K562 (cell line): Measurements from ENCODE around the gene RPS19. TPM values are rescaled to one million over a fixed set of nuclear protein-coding genes. Genes with fewer than 3 reads are reported as not detected.

Source experiments
- ATAC-seq: fragments of 200-7000 bp; cut with Tn5 transposase; 3 replicates; pipeline ENCODE4 v1.9.1; 2020; ENCODE audit warnings: moderate library complexity
- BruUV-seq: library from RNA; stranded (reverse); fragments of 400-500 nt; replicated peaks from 2 replicates; lab custom pipeline; 2021; lab: Mats Ljungman, UMichigan
- CTCF ChIA-PET: fragments of 300-600 bp; formaldehyde crosslinking; extraction: SDS; loops from one replicate; lab custom pipeline; 2021; ENCODE audit warnings: low intra/inter-chr PET ratio; lab: Yijun Ruan, JAX
- POLR2A ChIA-PET: fragments of 300-600, 350-650 bp; sonication (Branson Sonifier 250); formaldehyde crosslinking; extraction: SDS; loops from one replicate; lab custom pipeline; 2021; ENCODE audit warnings: antibody characterized with exemption, inconsistent platforms; lab: Yijun Ruan, JAX
- DNase-seq, 4 experiments: peaks; one replicate each; pipeline versions ENCODE4 v3.0.0 to v3.0.0-alpha.2; 2011 to 2018; ENCODE audit warnings: low spot score in 3 of 4, mixed read lengths in 3 of 4; ENCODE audit errors: extremely low read depth in 1 of 4
- FAIRE-seq: peaks from 2 replicates; lab custom pipeline; 2011; peaks lifted over from hg19 to GRCh38; lab: Jason Lieb, UNC
- H2AFZ ChIP-seq: 2 replicates; pipeline ENCODE4 v1.6.0; 2011; ENCODE audit warnings: low read depth, low read length, control low read depth, inconsistent platforms
- H3K27ac ChIP-seq: fragments of 200-600 bp; 3 replicates; pipeline ENCODE4 v1.8.0; 2011; ENCODE audit warnings: low read depth, mild to moderate bottlenecking, control low read depth, inconsistent platforms, low read length, moderate library complexity, mixed read lengths; ENCODE audit errors: extremely low read depth
- H3K27me3 ChIP-seq, 2 experiments: fragments of 300-600 bp in 1 of 2; 2 replicates in 1 of 2; 3 replicates in 1 of 2; pipeline versions ENCODE4 v1.6.0 to v1.8.0; 2011; ENCODE audit warnings: inconsistent platforms in 2 of 2, low read length in 2 of 2, mild to moderate bottlenecking in 1 of 2, mixed read lengths in 1 of 2, moderate library complexity in 1 of 2; ENCODE audit not compliant: control insufficient read depth in 2 of 2, insufficient read depth in 2 of 2
- H3K36me3 ChIP-seq: fragments of 300-600 bp; 3 replicates; pipeline ENCODE4 v1.8.0; 2011; ENCODE audit warnings: mild to moderate bottlenecking, low read length, inconsistent platforms; ENCODE audit not compliant: control insufficient read depth, insufficient read depth
- H3K4me1 ChIP-seq, 2 experiments: fragments of 200-600 bp in 1 of 2; replicated peaks in 1 of 2; 2 replicates in 1 of 2; 3 replicates in 1 of 2; pipeline versions ENCODE4 v1.5.1 to v1.8.0; 2011; ENCODE audit warnings: inconsistent platforms in 2 of 2, low read length in 2 of 2, mild to moderate bottlenecking in 1 of 2, mixed read lengths in 1 of 2, moderate library complexity in 1 of 2; ENCODE audit not compliant: control insufficient read depth in 2 of 2, insufficient read depth in 2 of 2
- H3K4me2 ChIP-seq: 2 replicates; pipeline ENCODE4 v1.6.1; 2011; ENCODE audit warnings: low read length, control low read depth, inconsistent platforms, mixed read lengths; ENCODE audit not compliant: insufficient read depth
- H3K4me3 ChIP-seq: fragments of 200-600 bp; sonication (generic), shearing (Covaris generic); 2 replicates; pipeline ENCODE4 v1.5.1; 2016; ENCODE audit warnings: control low read depth, inconsistent platforms
- H3K79me2 ChIP-seq: fragments of 200-600 bp; 3 replicates; pipeline ENCODE4 v1.8.0; 2011; ENCODE audit warnings: low read length, inconsistent platforms; ENCODE audit not compliant: control insufficient read depth, insufficient read depth
- H3K9ac ChIP-seq, 2 experiments: 2 replicates each; pipeline versions ENCODE4 v1.6.0 to v1.6.1; 2011; ENCODE audit warnings: low read depth in 2 of 2, low read length in 2 of 2, control low read depth in 1 of 2, inconsistent platforms in 1 of 2, mild to moderate bottlenecking in 1 of 2, mixed read lengths in 1 of 2; ENCODE audit not compliant: insufficient read depth in 1 of 2
- H3K9me1 ChIP-seq: one replicate; pipeline ENCODE4 v1.6.0; 2011; ENCODE audit warnings: inconsistent platforms, mild to moderate bottlenecking, low read length, moderate library complexity; ENCODE audit not compliant: control insufficient read depth, insufficient read depth
- H3K9me3 ChIP-seq: replicated peaks from 2 replicates; pipeline ENCODE4 v1.5.1; 2011; ENCODE audit warnings: low read depth, low read length, inconsistent platforms; ENCODE audit not compliant: control insufficient read depth, insufficient read depth
- H4K20me1 ChIP-seq: replicated peaks from 2 replicates; pipeline ENCODE4 v1.6.1; 2011; ENCODE audit warnings: low read length, inconsistent platforms, mixed read lengths; ENCODE audit not compliant: control insufficient read depth, insufficient read depth
- MAFK ChIP-seq: IDR thresholded peaks from 2 replicates; pipeline ENCODE4 v1.6.1; 2011; ENCODE audit warnings: low read length, improper control_type of control experiment
- NR4A1 ChIP-seq, 2 experiments: fragments of 250-450 bp in 1 of 2; fragments of 450-650 bp in 1 of 2; sonication (Bioruptor Pico) in 1 of 2; IDR thresholded peaks; 2 replicates each; pipeline versions ENCODE4 v1.4.0 to v1.6.1; 2016 to 2020; ENCODE audit warnings: mild to moderate bottlenecking in 2 of 2, missing compliant biosample characterization in 1 of 2, missing genetic modification characterization in 1 of 2, moderate library complexity in 1 of 2
- POLR2G ChIP-seq: fragments of 200-400 bp; formaldehyde crosslinking; IDR thresholded peaks from 2 replicates; pipeline ENCODE4 v1.6.1; 2017; ENCODE audit warnings: low read depth, mild to moderate bottlenecking, antibody characterized with exemption, low read length, moderate library complexity
- PRMT5 ChIP-seq: sonication (generic); formaldehyde crosslinking; IDR thresholded peaks from 2 replicates; pipeline ENCODE4 v1.5.0; 2020; ENCODE audit warnings: missing genetic modification reagents
- U2AF1 ChIP-seq: fragments of 200-400 bp; formaldehyde crosslinking; optimal IDR thresholded peaks from 2 replicates; pipeline ENCODE3; 2017; ENCODE audit warnings: mild to moderate bottlenecking, low read depth, low read length, moderate library complexity
- WGBS: fragments of 100-300 bp; shearing (Covaris generic); methylation state at CpG from one replicate; pipeline ENCODE4 v1.1.6; 2016; ENCODE audit warnings: low coverage, mixed read lengths; ENCODE audit not compliant: insufficient coverage; ENCODE audit errors: missing lambda C conversion rate; 5-methylcytosine and 5-hydroxymethylcytosine counted together
- in situ Hi-C: fragments of 300-500 bp; cut with MboI; formaldehyde crosslinking; loops from 4 replicates; pipeline ENCODE4 v1.15.0; 2018; ENCODE audit warnings: inconsistent platforms, mixed read lengths
- intact Hi-C: fragments of 100-400 bp; cut with micrococcal nuclease; formaldehyde crosslinking; loops from 2 replicates; pipeline ENCODE4 v1.14.2; 2022
- polyA plus RNA-seq, 8 experiments: library from polyadenylated mRNA; depleted of rRNA in 4 of 8; stranded (reverse) in 5 of 8; unstranded in 3 of 8; fragments of >200 nt; fragmentation: Nextera tagmentation in 2 of 8; fragmentation: Illumina TruSeq in 1 of 8; extraction: Ambion mirVana in 2 of 8; extraction: Trizol in 1 of 8; gene quantifications; 2 replicates each; pipeline versions ENCODE4 v1.2.1 to v1.2.3, GENCODE V29; 2011 to 2014; ENCODE audit warnings: inconsistent platforms in 1 of 8, missing spikeins in 1 of 8
- total RNA-seq, 7 experiments: library from RNA; depleted of rRNA in 6 of 7; stranded (reverse); fragments of >200 nt in 6 of 7; fragmentation: Illumina TruSeq in 2 of 7; extraction: Trizol in 2 of 7; gene quantifications; 2 replicates each; pipeline versions ENCODE4 v1.2.1 to v1.2.3, GENCODE V29; 2011 to 2021; ENCODE audit warnings: low replicate concordance in 1 of 7
- TF ChIP-seq, protein P1 (sequence below): sonication (generic); formaldehyde crosslinking; IDR thresholded peaks from 2 replicates; pipeline ENCODE4 v1.8.0; 2022; ENCODE audit warnings: mild to moderate bottlenecking, missing genetic modification reagents
- TF ChIP-seq, protein P2 (sequence below): sonication (generic); formaldehyde crosslinking; IDR thresholded peaks from 2 replicates; pipeline ENCODE4 v1.8.0; 2023; ENCODE audit warnings: missing genetic modification reagents, mild to moderate bottlenecking, borderline replicate concordance

Gene RPS19
- total and polyA plus RNA-seq, 9 of the 15 experiments (the other 6 are each of a cell fraction or from before 2014, with no cell fraction given), result 1,964 to 3,408 (median 2,747) TPM

DNA sequence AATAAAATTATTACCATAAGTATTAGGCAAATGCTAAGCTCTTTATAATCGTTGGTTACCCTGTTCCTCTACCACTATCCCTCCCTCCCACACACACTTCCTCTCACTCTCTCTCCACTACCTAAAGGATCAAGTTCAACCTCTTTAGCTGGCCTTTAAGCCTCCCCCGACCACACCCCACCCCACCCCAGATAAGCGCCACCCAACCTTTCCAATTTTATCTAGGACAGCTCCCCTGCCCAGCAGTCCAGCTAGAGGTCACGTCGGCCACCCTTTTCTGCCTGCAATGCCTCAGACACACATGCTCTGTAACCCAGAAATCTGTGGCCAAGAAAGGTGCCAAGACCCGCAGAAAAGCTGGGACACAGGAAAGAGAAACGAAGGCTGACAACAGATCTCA is 16.7 kb upstream of the RPS19 start (continued):
- TF ChIP-seq U2AF1 (no peak), POLR2G (no peak), PRMT5 (CRISPR knock-in tag) (no peak), NR4A1 (CRISPR knock-in tag; IDR thresholded peaks at IDR 0.05) (no peak), NR4A1 (tag; IDR thresholded peaks at IDR 0.05) (no peak), MAFK (no peak)
- TF ChIP-seq, protein P1, sequence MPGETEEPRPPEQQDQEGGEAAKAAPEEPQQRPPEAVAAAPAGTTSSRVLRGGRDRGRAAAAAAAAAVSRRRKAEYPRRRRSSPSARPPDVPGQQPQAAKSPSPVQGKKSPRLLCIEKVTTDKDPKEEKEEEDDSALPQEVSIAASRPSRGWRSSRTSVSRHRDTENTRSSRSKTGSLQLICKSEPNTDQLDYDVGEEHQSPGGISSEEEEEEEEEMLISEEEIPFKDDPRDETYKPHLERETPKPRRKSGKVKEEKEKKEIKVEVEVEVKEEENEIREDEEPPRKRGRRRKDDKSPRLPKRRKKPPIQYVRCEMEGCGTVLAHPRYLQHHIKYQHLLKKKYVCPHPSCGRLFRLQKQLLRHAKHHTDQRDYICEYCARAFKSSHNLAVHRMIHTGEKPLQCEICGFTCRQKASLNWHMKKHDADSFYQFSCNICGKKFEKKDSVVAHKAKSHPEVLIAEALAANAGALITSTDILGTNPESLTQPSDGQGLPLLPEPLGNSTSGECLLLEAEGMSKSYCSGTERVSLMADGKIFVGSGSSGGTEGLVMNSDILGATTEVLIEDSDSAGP (CRISPR knock-in tag), result no peak
- TF ChIP-seq, all 486 proteins: peak for 36

DNA sequence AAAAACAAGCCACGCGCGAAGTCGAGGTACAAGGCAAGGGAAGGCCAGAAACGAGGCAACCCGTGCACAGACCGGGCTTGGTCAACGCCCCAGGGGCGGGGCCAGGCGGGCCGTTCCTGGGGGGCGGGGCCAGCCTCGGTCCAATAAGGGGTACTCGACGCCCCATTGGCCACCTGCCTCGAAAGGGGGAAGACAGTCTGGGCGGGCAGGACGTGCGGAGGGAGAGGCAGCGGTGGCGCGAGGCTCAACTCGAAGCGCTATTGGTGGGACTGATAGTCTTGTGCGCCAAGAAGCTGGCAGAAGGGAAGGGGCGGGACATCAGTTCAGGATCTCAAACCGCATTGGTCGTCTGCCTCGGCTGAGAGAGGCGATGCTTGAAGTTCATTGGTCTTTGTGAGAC is 15.5 kb upstream of the RPS19 start, which contains the start of gene LYPD4:
Gene LYPD4 (minus strand): TSS at position 83 of the 400 bp plus-strand sequence. CDS start 5,398 bp downstream, outside the sequence.
- Histone ChIP-seq H3K4me3 (no peak within 1 kb of the TSS), H3K36me3 (no peaks in the 10 kb centered on the region), H3K4me2 (peak within 1 kb of the TSS; percentile 53), H3K27ac (no peak within 1 kb of the TSS), H3K9ac (no peak within 1 kb of the TSS; a peak in 1 of 4 replicates), H3K9me1 (no peaks in the 10 kb centered on the region), H3K9me3 (peaks cover 2% of the 10 kb centered on the region; the same call in 1 of the 2 replicates), H3K79me2 (no peaks in the 10 kb centered on the region), H2AFZ (peak within 1 kb of the TSS; percentile 66), H4K20me1 (no peaks in the 10 kb centered on the region), H3K27me3 (no peaks in the 10 kb centered on the region), H3K4me1 (peaks cover 22 to 31% of the 10 kb centered on the region in 2 experiments; a peak in 4 of 5 replicates)
- ATAC-seq, result peak; percentile 69
- WGBS, result 74% methylated on average over 23 of the region's 30 CpGs
- ChIA-PET POLR2A (interaction anchor here (1.4 kb wide), 1 partner anchor 15 kb away, joined by 6 read pairs; the partner anchor contains the start of gene RPS19), CTCF (no interaction called here)
- intact Hi-C loops (no loop called here), in situ Hi-C loops (no loop called here)
- FAIRE-seq, result no peak
- BruUV-seq, result no TSS peak
- DNase-seq, result peak in 3 of 4 experiments; percentile 51 to 65 (median 55)
- TF ChIP-seq, protein P2, sequence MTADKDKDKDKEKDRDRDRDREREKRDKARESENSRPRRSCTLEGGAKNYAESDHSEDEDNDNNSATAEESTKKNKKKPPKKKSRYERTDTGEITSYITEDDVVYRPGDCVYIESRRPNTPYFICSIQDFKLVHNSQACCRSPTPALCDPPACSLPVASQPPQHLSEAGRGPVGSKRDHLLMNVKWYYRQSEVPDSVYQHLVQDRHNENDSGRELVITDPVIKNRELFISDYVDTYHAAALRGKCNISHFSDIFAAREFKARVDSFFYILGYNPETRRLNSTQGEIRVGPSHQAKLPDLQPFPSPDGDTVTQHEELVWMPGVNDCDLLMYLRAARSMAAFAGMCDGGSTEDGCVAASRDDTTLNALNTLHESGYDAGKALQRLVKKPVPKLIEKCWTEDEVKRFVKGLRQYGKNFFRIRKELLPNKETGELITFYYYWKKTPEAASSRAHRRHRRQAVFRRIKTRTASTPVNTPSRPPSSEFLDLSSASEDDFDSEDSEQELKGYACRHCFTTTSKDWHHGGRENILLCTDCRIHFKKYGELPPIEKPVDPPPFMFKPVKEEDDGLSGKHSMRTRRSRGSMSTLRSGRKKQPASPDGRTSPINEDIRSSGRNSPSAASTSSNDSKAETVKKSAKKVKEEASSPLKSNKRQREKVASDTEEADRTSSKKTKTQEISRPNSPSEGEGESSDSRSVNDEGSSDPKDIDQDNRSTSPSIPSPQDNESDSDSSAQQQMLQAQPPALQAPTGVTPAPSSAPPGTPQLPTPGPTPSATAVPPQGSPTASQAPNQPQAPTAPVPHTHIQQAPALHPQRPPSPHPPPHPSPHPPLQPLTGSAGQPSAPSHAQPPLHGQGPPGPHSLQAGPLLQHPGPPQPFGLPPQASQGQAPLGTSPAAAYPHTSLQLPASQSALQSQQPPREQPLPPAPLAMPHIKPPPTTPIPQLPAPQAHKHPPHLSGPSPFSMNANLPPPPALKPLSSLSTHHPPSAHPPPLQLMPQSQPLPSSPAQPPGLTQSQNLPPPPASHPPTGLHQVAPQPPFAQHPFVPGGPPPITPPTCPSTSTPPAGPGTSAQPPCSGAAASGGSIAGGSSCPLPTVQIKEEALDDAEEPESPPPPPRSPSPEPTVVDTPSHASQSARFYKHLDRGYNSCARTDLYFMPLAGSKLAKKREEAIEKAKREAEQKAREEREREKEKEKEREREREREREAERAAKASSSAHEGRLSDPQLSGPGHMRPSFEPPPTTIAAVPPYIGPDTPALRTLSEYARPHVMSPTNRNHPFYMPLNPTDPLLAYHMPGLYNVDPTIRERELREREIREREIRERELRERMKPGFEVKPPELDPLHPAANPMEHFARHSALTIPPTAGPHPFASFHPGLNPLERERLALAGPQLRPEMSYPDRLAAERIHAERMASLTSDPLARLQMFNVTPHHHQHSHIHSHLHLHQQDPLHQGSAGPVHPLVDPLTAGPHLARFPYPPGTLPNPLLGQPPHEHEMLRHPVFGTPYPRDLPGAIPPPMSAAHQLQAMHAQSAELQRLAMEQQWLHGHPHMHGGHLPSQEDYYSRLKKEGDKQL, result no peak
